Activated CD8-positive, alpha-beta memory T cell treated with anti-CD3 and anti-CD28 coated beads, Interleukin-2, amount 50 U/mL, for 1 hour (primary cell): ENCODE data around the gene CLDN11.

Source experiments
- DNase-seq: peaks from one replicate; pipeline ENCODE4 v3.0.0-alpha.2; 2020; ENCODE audit errors: extremely low read depth

CLDN11 gene

GRCh38 chr3:170418422-170419398, at the start of gene CLDN11:
Gene CLDN11, plus strand, starts transcription at chr3:170418868. Its CDS starts 199 bp downstream, at chr3:170419067.
- no peak for DNase-seq

- no peak for DNase-seq
Measured at GRCh38 chr3:170368921-170369320, 49.7 kb upstream of the CLDN11 start.

GRCh38 chr3:170372190-170372879, 46.3 kb upstream of the CLDN11 start:
- DNase-seq, result no peak

GRCh38 chr3:170383567-170383966, 35.1 kb upstream of the CLDN11 start:
- no peak for DNase-seq

DNA sequence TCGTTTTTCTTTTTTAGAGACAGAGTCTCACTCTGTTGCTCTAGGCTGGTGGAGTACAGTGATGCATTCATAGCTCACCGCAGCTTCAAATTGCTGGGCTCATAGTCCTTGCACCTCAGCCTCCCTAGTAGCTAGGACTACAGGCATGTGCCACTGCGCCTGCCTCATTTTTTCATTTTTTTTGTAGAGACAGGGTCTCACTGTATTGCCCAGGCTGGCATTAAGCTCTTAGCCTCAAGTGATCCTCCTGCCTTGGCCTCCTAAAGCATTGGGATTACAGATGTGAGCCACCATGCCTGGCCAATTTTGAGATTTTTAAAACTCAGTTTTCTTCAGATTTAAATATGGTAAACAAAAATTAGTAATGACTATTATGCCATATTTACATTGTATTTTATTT, 32.2 kb upstream of the CLDN11 start:
- no peak for DNase-seq

GRCh38 chr3:170387950-170388349, 30.7 kb upstream of the CLDN11 start:
- DNase-seq, result no peak

GRCh38 chr3:170391108-170391507, 27.6 kb upstream of the CLDN11 start:
- no peak for DNase-seq

GRCh38 chr3:170397685-170398084, 21.0 kb upstream of the CLDN11 start:
- DNase-seq, result no peak

GRCh38 chr3:170405101-170405500, 13.6 kb upstream of the CLDN11 start:
- no peak for DNase-seq

GRCh38 chr3:170410428-170411029, 8.1 kb upstream of the CLDN11 start:
- DNase-seq, result no peak

GRCh38 chr3:170413291-170413690, 5.4 kb upstream of the CLDN11 start:
- no peak for DNase-seq

GRCh38 chr3:170414202-170414663, 4.4 kb upstream of the CLDN11 start:
- no peak for DNase-seq

GRCh38 chr3:170417090-170417489, 1.6 kb upstream of the CLDN11 start:
- no peak for DNase-seq

- DNase-seq, result no peak
Measured at GRCh38 chr3:170419557-170420087, 954 bp downstream of the CLDN11 start.

DNA sequence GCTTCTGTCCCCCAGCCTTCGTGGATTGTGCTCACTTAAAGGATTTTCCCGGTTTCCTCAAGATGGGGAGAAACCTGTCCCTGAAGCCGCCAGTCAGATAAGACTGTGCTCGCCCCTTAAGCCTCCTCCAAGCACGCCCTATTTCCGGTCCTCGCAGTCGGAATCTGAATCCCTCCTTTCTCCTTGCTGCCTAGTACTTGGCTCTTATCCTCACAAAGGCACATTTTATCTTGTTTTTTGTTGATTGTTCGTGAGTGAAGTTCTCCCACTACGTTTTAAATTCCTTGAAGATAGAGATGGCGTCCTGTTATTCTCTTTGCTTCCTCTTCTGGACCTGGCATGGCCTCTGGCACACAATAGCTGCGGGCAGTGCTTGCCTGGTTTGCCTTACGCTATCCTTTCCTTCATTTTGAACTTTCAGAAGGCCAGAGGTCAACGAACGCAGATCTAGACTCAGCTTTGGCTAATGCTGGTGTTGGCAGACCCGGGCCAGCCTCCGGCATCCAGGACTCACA, 1.7 kb downstream of the CLDN11 start:
- no peak for DNase-seq

GRCh38 chr3:170421111-170421641, 2.5 kb downstream of the CLDN11 start:
- DNase-seq, result no peak

DNA sequence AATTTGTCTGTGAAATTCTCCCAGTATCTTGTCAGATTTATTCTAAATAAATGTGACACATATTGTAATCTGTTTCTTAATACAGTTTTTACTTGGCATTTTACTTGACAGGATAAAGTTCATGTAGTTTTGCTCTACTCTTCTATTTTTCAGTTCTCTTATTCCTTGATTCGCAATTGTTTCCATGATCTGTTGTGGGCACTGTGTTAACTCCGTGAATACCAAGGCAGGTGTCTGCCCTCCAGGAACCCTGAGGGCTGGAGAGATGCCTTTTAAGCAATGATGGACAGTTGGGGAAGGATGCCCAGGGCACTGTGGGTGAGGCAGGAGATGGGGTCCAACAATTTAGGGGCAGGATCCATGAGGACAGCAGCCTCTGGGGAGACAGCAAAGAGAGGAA, 3.1 kb downstream of the CLDN11 start:
- no peak for DNase-seq

DNA sequence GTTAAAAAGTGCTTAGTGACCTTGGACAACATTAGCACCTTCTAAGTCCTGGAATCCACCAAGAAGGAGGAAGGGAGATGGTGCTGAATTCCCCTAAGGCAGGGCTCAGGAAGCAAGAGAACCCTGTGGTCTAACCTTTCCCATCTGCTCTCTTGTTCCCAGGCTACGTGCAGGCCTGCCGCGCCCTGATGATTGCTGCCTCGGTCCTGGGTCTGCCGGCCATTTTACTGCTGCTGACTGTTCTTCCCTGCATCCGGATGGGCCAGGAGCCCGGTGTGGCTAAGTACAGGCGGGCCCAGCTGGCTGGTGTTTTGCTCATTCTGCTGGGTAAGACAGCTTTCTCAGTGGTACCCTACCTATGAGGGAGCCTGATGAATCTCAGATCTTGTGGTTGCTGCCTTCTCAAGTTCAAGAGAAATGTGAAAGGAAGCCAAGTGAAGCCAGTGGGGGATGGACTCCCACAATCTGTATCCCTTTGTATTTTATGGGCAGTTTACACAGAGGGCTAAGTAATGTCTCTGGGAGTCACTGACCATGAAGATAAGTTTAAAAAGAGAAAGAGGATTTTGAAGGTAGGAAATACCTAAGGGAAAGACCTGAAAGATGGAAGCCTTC, 4.4 kb downstream of the CLDN11 start:
- DNase-seq, result no peak

GRCh38 chr3:170424879-170425278, 6.2 kb downstream of the CLDN11 start:
- DNase-seq, result no peak

GRCh38 chr3:170425491-170426239, 7.0 kb downstream of the CLDN11 start:
- DNase-seq, result no peak
